ENCODE data around the gene GRIA2. TPM values are rescaled to one million over a fixed set of nuclear protein-coding genes. Genes with fewer than 3 reads are reported as not detected.
A peak's percentile ranks its signal among the peaks of the same experiment; 100 is the strongest.
"Not testable (repeated sequence)": the region's sequence is repeated elsewhere in the genome, so short reads cannot be mapped to it uniquely, and the experiment has no call there.

Gene GRIA2
- total RNA-seq, result not detected

DNA sequence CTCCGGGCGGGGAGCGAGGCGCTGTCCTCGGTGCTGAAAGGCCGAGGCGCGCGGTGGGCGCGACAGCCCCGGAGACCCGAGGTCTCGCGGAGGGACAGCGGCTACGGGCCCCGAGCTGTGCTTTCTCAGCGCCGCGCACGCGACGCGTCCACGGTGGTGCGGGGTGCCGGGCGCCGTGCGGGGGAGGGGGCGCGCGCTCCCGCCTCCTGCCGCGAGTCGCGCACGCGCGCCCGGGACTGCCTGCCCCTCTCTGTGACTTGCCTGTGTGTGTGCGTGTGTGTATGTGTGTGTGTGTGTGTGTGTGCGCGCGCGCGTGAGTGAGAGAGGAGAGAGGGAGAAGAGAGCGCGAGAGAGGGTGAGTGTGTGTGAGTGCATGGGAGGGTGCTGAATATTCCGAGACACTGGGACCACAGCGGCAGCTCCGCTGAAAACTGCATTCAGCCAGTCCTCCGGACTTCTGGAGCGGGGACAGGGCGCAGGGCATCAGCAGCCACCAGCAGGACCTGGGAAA, at the start of gene GRIA2:
Gene GRIA2 (plus strand): TSS at position 358 of the 511 bp plus-strand sequence. CDS start 315 bp downstream, outside the sequence.
- DNase-seq (ENCODE audit: low spot score), result no peak
- no peak within 1 kb of the TSS for H3K27ac ChIP-seq
- H3K4me1 ChIP-seq, result peaks cover 0 to 18% of the 10 kb centered on the region in 2 donors
- peaks cover 8 to 10% of the 10 kb centered on the region in 2 donors for H3K27me3 ChIP-seq
- H3K9me3 ChIP-seq, result no peaks in the 10 kb centered on the region
- no peaks in the 10 kb centered on the region for H3K36me3 ChIP-seq
- H3K4me3 ChIP-seq, result peak within 1 kb of the TSS in 1 of 2 donors; percentile 21
- TF ChIP-seq CTCF (IDR thresholded peaks at IDR 0.05), result no peak

- no peaks in the 10 kb centered on the region for H3K9me3 ChIP-seq
- H3K27me3 ChIP-seq, result no peaks in the 10 kb centered on the region
- TF ChIP-seq CTCF (IDR thresholded peaks at IDR 0.05), result peak in 1 of 2 donors; percentile 22
- H3K4me3 ChIP-seq, result no peak overlapping the region
- H3K27ac ChIP-seq, result no peak overlapping the region
- H3K4me1 ChIP-seq, result no peaks in the 10 kb centered on the region
- DNase-seq (ENCODE audit: low spot score), result no peak
- no peaks in the 10 kb centered on the region for H3K36me3 ChIP-seq
These were observed 48.5 kb upstream of the GRIA2 start for GRCh38 chr4:157172011-157172410.

DNA sequence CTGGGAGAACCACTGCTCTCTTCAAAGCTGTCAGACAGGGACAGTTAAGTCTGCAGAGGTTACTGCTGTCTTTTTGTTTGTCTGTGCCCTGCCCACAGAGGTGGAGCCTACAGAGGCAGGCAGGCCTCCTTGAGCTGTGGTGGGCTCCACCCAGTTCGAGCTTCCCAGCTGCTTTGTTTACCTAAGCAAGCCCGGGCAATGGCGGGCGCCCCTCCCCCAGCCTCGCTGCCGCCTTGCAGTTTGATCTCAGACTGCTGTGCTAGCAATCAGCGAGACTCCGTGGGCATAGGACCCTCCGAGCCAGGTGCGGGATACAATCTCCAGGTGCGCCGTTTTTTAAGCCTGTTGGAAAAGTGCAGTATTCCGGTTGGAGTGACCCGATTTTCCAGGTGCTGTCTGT, 40.3 kb upstream of the GRIA2 start:
- not testable (repeated sequence) for H3K36me3 ChIP-seq; H3K27ac ChIP-seq; H3K27me3 ChIP-seq; H3K9me3 ChIP-seq; H3K4me3 ChIP-seq; DNase-seq (ENCODE audit: low spot score); H3K4me1 ChIP-seq

GRCh38 chr4:157184300-157184699, 36.2 kb upstream of the GRIA2 start:
- Histone ChIP-seq H3K27ac (no peak overlapping the region), H3K27me3 (no peaks in the 10 kb centered on the region), H3K9me3 (no peaks in the 10 kb centered on the region), H3K4me1 (no peaks in the 10 kb centered on the region), H3K36me3 (no peaks in the 10 kb centered on the region), H3K4me3 (no peak overlapping the region)
- no peak for DNase-seq (ENCODE audit: low spot score)
- no peak for TF ChIP-seq CTCF (IDR thresholded peaks at IDR 0.05)

GRCh38 chr4:157185363-157185762, 35.2 kb upstream of the GRIA2 start:
- TF ChIP-seq CTCF (IDR thresholded peaks at IDR 0.05), result no peak
- DNase-seq (ENCODE audit: low spot score), result no peak
- Histone ChIP-seq H3K27ac (no peak overlapping the region), H3K4me3 (no peak overlapping the region), H3K36me3 (no peaks in the 10 kb centered on the region), H3K27me3 (no peaks in the 10 kb centered on the region), H3K9me3 (peaks cover 0 to 5% of the 10 kb centered on the region in 2 donors), H3K4me1 (no peaks in the 10 kb centered on the region)

DNA sequence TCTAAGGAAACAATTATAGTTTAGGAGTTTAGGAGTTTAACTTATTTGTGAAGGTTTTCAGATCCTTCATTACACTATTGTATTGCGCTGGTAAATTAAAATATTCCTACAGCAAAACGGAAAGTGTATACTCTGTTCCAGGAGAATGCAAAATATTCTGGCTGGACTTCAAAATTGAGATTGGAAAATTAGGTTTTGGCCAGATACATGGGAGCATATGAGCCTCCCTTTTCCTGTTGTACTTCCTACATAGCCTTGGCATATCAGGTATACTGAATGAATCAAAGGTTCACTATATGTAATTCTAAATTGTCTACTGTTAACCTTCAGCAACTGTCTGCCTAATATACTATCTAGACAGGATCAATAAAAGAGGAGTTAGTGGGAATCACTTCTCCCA, 25.2 kb upstream of the GRIA2 start:
- TF ChIP-seq CTCF (IDR thresholded peaks at IDR 0.05), result no peak
- no peaks in the 10 kb centered on the region for H3K36me3 ChIP-seq
- no peaks in the 10 kb centered on the region for H3K4me1 ChIP-seq
- no peak for DNase-seq (ENCODE audit: low spot score)
- no peaks in the 10 kb centered on the region for H3K9me3 ChIP-seq
- H3K4me3 ChIP-seq, result no peak overlapping the region
- H3K27ac ChIP-seq, result no peak overlapping the region
- H3K27me3 ChIP-seq, result no peaks in the 10 kb centered on the region

Data from right atrium auricular region (tissue), 2 donors.